Measurements from ENCODE around the gene KRTAP10-9.
"Not testable (repeated sequence)": the region's sequence is repeated elsewhere in the genome, so short reads cannot be mapped to it uniquely, and the experiment has no call there.

The KRTAP10-9 gene

GRCh38 chr21:44658913-44659595, 32.2 kb downstream of the KRTAP10-9 start:
- no peak for DNase-seq (ENCODE audit: extremely low read depth in 1 of 2, low read depth in 1 of 2)

GRCh38 chr21:44661567-44661966, 34.7 kb downstream of the KRTAP10-9 start:
- not testable (repeated sequence) for DNase-seq (ENCODE audit: extremely low read depth in 1 of 2, low read depth in 1 of 2)

DNA sequence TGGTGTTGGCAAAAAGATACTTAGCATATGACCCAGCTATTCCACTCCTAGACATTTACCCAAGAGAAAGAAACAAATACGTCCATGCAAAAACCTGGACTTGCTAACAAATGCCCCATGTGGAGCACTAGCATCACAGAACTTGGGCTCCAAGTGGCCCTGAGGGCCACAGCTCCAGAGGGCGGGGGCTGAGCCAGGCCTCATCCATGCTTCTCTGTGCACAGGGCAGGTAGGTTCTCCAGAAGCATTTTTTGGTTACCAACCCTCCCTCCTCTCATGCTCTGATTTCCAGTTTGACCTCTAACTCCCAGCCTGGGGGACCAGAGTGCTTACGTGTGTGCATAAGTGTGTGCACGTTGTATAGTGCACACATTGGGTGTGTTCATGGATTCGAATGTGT, 37.8 kb downstream of the KRTAP10-9 start:
- DNase-seq (ENCODE audit: extremely low read depth in 1 of 2, low read depth in 1 of 2), result no peak

GRCh38 chr21:44666401-44667320, 39.8 kb downstream of the KRTAP10-9 start, which contains the start of gene KRTAP12-2:
Gene KRTAP12-2 (minus strand): TSS chr21:44666927. CDS start chr21:44666886, 41 bp downstream.
- no peak for DNase-seq (ENCODE audit: extremely low read depth in 1 of 2, low read depth in 1 of 2)

DNA sequence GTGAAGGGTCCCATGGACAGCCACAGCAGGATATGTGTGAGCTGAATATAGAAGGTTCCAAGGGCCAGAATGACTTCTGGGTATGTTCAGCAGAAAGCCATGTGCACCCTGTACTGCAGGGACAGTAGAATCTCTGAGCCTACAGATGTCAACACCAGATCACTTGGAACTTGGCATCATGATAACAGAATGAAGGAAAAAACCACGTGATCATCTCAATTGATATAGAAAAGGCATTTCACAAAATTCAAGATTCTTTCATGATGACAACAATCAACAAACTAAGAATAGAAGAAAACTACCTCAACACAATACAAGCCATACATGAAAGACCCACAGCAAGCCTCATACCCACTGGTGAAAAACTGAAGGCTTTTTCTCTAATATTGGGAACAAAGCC, 40.7 kb downstream of the KRTAP10-9 start:
- DNase-seq (ENCODE audit: extremely low read depth in 1 of 2, low read depth in 1 of 2), result no peak

- no peak for DNase-seq (ENCODE audit: extremely low read depth in 1 of 2, low read depth in 1 of 2)
Measured at GRCh38 chr21:44670642-44671432, 43.9 kb downstream of the KRTAP10-9 start.

GRCh38 chr21:44671911-44672310, 45.0 kb downstream of the KRTAP10-9 start:
- no peak for DNase-seq (ENCODE audit: extremely low read depth in 1 of 2, low read depth in 1 of 2)

GRCh38 chr21:44677881-44678280, 51.0 kb downstream of the KRTAP10-9 start:
- no peak for DNase-seq (ENCODE audit: extremely low read depth in 1 of 2, low read depth in 1 of 2)
